HG03439 (cell line): Measurements from ENCODE around the gene LRRC47.
"Not testable (repeated sequence)": the region's sequence is repeated elsewhere in the genome, so short reads cannot be mapped to it uniquely, and the experiment has no call there.

Experiments used
- ATAC-seq: cut with Tn5 transposase; IDR thresholded peaks from one replicate; pipeline ENCODE4 v1.9.1; 2021; ENCODE audit warnings: mild to moderate bottlenecking, moderate library complexity; ENCODE audit not compliant: unreplicated experiment

LRRC47 gene

GRCh38 chr1:3750741-3751140 lies 45.6 kb downstream of the LRRC47 start:
- no peak for ATAC-seq

GRCh38 chr1:3749512-3749911 lies 46.8 kb downstream of the LRRC47 start:
- no peak for ATAC-seq

- not testable (repeated sequence) for ATAC-seq
Measured at GRCh38 chr1:3748316-3748900, 47.9 kb downstream of the LRRC47 start.

GRCh38 chr1:3747903-3748302 lies 48.4 kb downstream of the LRRC47 start:
- ATAC-seq = no peak

GRCh38 chr1:3747522-3747848 lies 48.8 kb downstream of the LRRC47 start:
- no peak for ATAC-seq

GRCh38 chr1:3746830-3747521 lies 49.3 kb downstream of the LRRC47 start:
- ATAC-seq = peak; percentile 68

GRCh38 chr1:3746389-3746829 lies 49.9 kb downstream of the LRRC47 start:
- ATAC-seq = no peak

- no peak for ATAC-seq
Measured at GRCh38 chr1:3745590-3746381, 50.5 kb downstream of the LRRC47 start.

GRCh38 chr1:3745071-3745470 lies 51.2 kb downstream of the LRRC47 start:
- no peak for ATAC-seq

GRCh38 chr1:3744646-3745045 lies 51.7 kb downstream of the LRRC47 start:
- ATAC-seq = no peak

GRCh38 chr1:3743826-3744225 lies 52.5 kb downstream of the LRRC47 start:
- no peak for ATAC-seq

GRCh38 chr1:3743421-3743820 lies 52.9 kb downstream of the LRRC47 start:
- no peak for ATAC-seq

GRCh38 chr1:3742439-3743298 lies 53.6 kb downstream of the LRRC47 start:
- no peak for ATAC-seq

- ATAC-seq = no peak
Measured at GRCh38 chr1:3741566-3742438, 54.5 kb downstream of the LRRC47 start.

- ATAC-seq = no peak
Measured at GRCh38 chr1:3740752-3741151, 55.5 kb downstream of the LRRC47 start.

- no peak for ATAC-seq
Measured at GRCh38 chr1:3740042-3740441, 56.3 kb downstream of the LRRC47 start.

- no peak for ATAC-seq
Measured at GRCh38 chr1:3738943-3739342, 57.4 kb downstream of the LRRC47 start.

GRCh38 chr1:3736708-3737107 lies 59.6 kb downstream of the LRRC47 start:
- ATAC-seq = no peak

GRCh38 chr1:3736131-3736561 lies 60.2 kb downstream of the LRRC47 start:
- ATAC-seq = no peak

GRCh38 chr1:3735688-3736087 lies 60.6 kb downstream of the LRRC47 start:
- ATAC-seq = no peak
